ENCODE results near the gene CNKSR2.

- TF ChIP-seq CTCF (IDR thresholded peaks at IDR 0.05; ENCODE audit: poor library complexity): no peak
- no peak for TF ChIP-seq EZH2 (IDR thresholded peaks at IDR 0.05; ENCODE audit: borderline replicate concordance)
- no peak for TF ChIP-seq EZH2phosphoT487 (IDR thresholded peaks at IDR 0.05; ENCODE audit: low read depth, severe bottlenecking, unreplicated experiment)
Measured at GRCh38 chrX:21612154-21612553, 237.9 kb downstream of the CNKSR2 start.

Data from hepatocyte (in vitro differentiated cells).